D721Med (cell line): ENCODE results near the gene HBB.
"Not testable (repeated sequence)": the region's sequence is repeated elsewhere in the genome, so short reads cannot be mapped to it uniquely, and the experiment has no call there.

ENCODE experiments used
- DNase-seq: peaks from one replicate; pipeline ENCODE4 v3.0.0; 2011; ENCODE audit warnings: low spot score; ENCODE audit not compliant: insufficient read length
- FAIRE-seq: peaks from 2 replicates; lab custom pipeline; 2011; peaks lifted over from hg19 to GRCh38; lab: Jason Lieb, UNC
- CTCF ChIP-seq: IDR thresholded peaks from 2 replicates; pipeline ENCODE4 v1.5.1; 2012; ENCODE audit warnings: mild to moderate bottlenecking, control low read depth; ENCODE audit not compliant: insufficient read depth; ENCODE audit errors: missing control alignments

The HBB gene

GRCh38 chr11:5265832-5266231 is 39.0 kb upstream of the HBB start:
- DNase-seq (no peak), FAIRE-seq (no peak)
- no peak for TF ChIP-seq CTCF

- DNase-seq = no peak
- FAIRE-seq = no peak
- no peak for TF ChIP-seq CTCF
These were observed 31.8 kb upstream of the HBB start for GRCh38 chr11:5258543-5259262.

GRCh38 chr11:5257296-5257695 is 30.4 kb upstream of the HBB start:
- DNase-seq (no peak), FAIRE-seq (no peak)
- no peak for TF ChIP-seq CTCF

- not testable (repeated sequence) for FAIRE-seq, DNase-seq
These were observed 28.0 kb upstream of the HBB start, which contains the start of gene HBG2 for GRCh38 chr11:5254646-5255413. Gene HBG2 (minus strand): TSS chr11:5254781. CDS start chr11:5254728, 53 bp downstream.

GRCh38 chr11:5254023-5254422 is 27.2 kb upstream of the HBB start:
- not testable (repeated sequence) for FAIRE-seq, DNase-seq

GRCh38 chr11:5253440-5253839 is 26.6 kb upstream of the HBB start:
- DNase-seq, FAIRE-seq: not testable (repeated sequence)

- FAIRE-seq (no peak), DNase-seq (no peak)
- TF ChIP-seq CTCF = no peak
These were observed 26.0 kb upstream of the HBB start for GRCh38 chr11:5252919-5253265.

- TF ChIP-seq CTCF = no peak
- DNase-seq (no peak), FAIRE-seq (no peak)
These were observed 25.5 kb upstream of the HBB start for GRCh38 chr11:5252192-5252918.
